Measurements from ENCODE around the gene OGA.

The OGA gene

GRCh38 chr10:101834341-101834740 lies 16.1 kb upstream of the OGA start:
- Histone ChIP-seq H3K9ac (ENCODE audit: low read depth, low read length) (no peak overlapping the region), H3K4me3 (ENCODE audit: low read depth, low read length) (no peak overlapping the region), H3K9me3 (ENCODE audit: control insufficient read depth, insufficient read depth, low read length) (no peaks in the 10 kb centered on the region), H3K27me3 (ENCODE audit: control insufficient read depth, insufficient read depth, low read length) (no peaks in the 10 kb centered on the region), H3K4me1 (ENCODE audit: control insufficient read depth, insufficient read depth, low read length) (peaks cover 9% of the 10 kb centered on the region), H3K27ac (ENCODE audit: low read depth, low read length) (no peak overlapping the region), H3K36me3 (ENCODE audit: control insufficient read depth, insufficient read depth, low read length) (no peaks in the 10 kb centered on the region)

DNA sequence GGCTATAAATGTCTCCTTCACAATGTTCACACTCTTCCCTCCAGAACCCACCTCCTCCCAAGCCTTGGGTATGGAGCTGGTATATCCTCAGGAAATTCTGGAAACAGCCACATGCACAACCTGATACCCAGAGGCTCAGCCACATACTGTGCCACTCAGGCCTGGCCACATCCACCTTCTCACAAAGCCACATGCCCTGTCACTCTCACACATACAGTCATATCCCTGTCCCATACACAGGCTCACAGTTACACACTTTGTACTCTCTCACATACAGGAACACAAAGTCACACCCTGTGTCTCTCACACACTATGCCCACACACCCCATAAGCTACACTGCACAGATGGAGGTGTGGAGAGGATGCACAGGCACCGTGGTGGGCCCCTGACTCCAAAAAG lies 15.2 kb upstream of the OGA start:
- no peak overlapping the region for H3K4me3 ChIP-seq (ENCODE audit: low read depth, low read length)
- H3K27me3 ChIP-seq (ENCODE audit: control insufficient read depth, insufficient read depth, low read length): no peaks in the 10 kb centered on the region
- no peaks in the 10 kb centered on the region for H3K9me3 ChIP-seq (ENCODE audit: control insufficient read depth, insufficient read depth, low read length)
- no peaks in the 10 kb centered on the region for H3K36me3 ChIP-seq (ENCODE audit: control insufficient read depth, insufficient read depth, low read length)
- peaks cover 4% of the 10 kb centered on the region; the same call in 1 of the 2 replicates for H3K4me1 ChIP-seq (ENCODE audit: control insufficient read depth, insufficient read depth, low read length)
- no peak overlapping the region for H3K9ac ChIP-seq (ENCODE audit: low read depth, low read length)
- H3K27ac ChIP-seq (ENCODE audit: low read depth, low read length): no peak overlapping the region

GRCh38 chr10:101832325-101832771 lies 14.1 kb upstream of the OGA start:
- Histone ChIP-seq H3K9me3 (ENCODE audit: control insufficient read depth, insufficient read depth, low read length) (no peaks in the 10 kb centered on the region), H3K4me1 (ENCODE audit: control insufficient read depth, insufficient read depth, low read length) (peaks cover 4% of the 10 kb centered on the region; the same call in 1 of the 2 replicates), H3K9ac (ENCODE audit: low read depth, low read length) (no peak overlapping the region), H3K27me3 (ENCODE audit: control insufficient read depth, insufficient read depth, low read length) (no peaks in the 10 kb centered on the region), H3K4me3 (ENCODE audit: low read depth, low read length) (no peak overlapping the region), H3K36me3 (ENCODE audit: control insufficient read depth, insufficient read depth, low read length) (0 out of 2 replicates have a peak, but pooled peaks cover 3% of the 10 kb centered on the region), H3K27ac (ENCODE audit: low read depth, low read length) (no peak overlapping the region)

GRCh38 chr10:101831169-101831811 lies 13.0 kb upstream of the OGA start:
- Histone ChIP-seq H3K4me3 (ENCODE audit: low read depth, low read length) (peak overlapping the region; percentile 64), H3K9ac (ENCODE audit: low read depth, low read length) (no peak overlapping the region), H3K27ac (ENCODE audit: low read depth, low read length) (peak overlapping the region; percentile 39), H3K36me3 (ENCODE audit: control insufficient read depth, insufficient read depth, low read length) (0 out of 2 replicates have a peak, but pooled peaks cover 3% of the 10 kb centered on the region), H3K9me3 (ENCODE audit: control insufficient read depth, insufficient read depth, low read length) (no peaks in the 10 kb centered on the region), H3K27me3 (ENCODE audit: control insufficient read depth, insufficient read depth, low read length) (no peaks in the 10 kb centered on the region), H3K4me1 (ENCODE audit: control insufficient read depth, insufficient read depth, low read length) (peaks cover 4% of the 10 kb centered on the region; the same call in 1 of the 2 replicates)

GRCh38 chr10:101830322-101831168 lies 12.3 kb upstream of the OGA start:
- Histone ChIP-seq H3K4me1 (ENCODE audit: control insufficient read depth, insufficient read depth, low read length) (peaks cover under 1% of the 10 kb centered on the region; the same call in 1 of the 2 replicates), H3K27ac (ENCODE audit: low read depth, low read length) (peak overlapping the region; percentile 42), H3K27me3 (ENCODE audit: control insufficient read depth, insufficient read depth, low read length) (no peaks in the 10 kb centered on the region), H3K4me3 (ENCODE audit: low read depth, low read length) (peak overlapping the region; percentile 64), H3K9ac (ENCODE audit: low read depth, low read length) (no peak overlapping the region), H3K9me3 (ENCODE audit: control insufficient read depth, insufficient read depth, low read length) (no peaks in the 10 kb centered on the region), H3K36me3 (ENCODE audit: control insufficient read depth, insufficient read depth, low read length) (0 out of 2 replicates have a peak, but pooled peaks cover 3% of the 10 kb centered on the region)

DNA sequence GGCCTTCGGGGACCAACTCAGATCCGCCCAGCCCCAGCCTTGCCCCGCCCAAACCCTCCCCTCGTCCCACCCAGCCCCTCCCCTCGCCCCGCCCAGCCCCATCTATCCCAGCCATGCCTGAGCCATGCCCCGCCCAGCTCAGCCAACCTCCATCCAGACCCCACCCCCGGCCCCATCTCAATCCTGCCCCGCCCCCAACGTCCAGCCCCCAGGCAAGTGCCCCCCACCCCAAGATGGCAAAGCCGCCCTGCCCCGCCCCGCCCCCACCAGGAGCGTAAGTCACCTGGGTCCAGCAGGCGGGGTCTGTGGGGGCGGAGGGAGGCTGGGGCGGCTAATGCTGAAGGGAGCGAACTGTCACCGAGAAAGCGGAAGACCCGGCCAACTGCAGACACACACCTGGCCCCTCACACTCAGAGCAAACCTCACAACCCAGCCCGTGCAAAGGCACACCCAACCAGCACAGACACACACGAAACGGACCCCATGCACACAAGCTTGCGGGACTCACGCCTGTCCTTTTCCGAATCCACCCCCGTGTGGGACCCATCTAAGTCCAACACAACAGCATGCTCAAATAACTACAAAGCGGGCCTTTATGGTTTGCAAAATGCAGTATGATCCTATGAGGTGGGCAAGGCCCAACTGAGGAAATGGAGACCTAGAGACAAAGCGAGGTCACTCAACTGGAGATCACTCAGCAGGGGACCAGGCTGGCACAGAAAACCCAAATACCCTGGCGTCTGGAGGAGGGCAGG lies 11.5 kb upstream of the OGA start:
- Histone ChIP-seq H3K27ac (ENCODE audit: low read depth, low read length) (peak overlapping the region; percentile 42), H3K9ac (ENCODE audit: low read depth, low read length) (no peak overlapping the region)

GRCh38 chr10:101828766-101829551 lies 10.7 kb upstream of the OGA start:
- Histone ChIP-seq H3K9ac (ENCODE audit: low read depth, low read length) (no peak overlapping the region), H3K36me3 (ENCODE audit: control insufficient read depth, insufficient read depth, low read length) (0 out of 2 replicates have a peak, but pooled peaks cover 3% of the 10 kb centered on the region), H3K9me3 (ENCODE audit: control insufficient read depth, insufficient read depth, low read length) (no peaks in the 10 kb centered on the region), H3K27me3 (ENCODE audit: control insufficient read depth, insufficient read depth, low read length) (no peaks in the 10 kb centered on the region), H3K4me3 (ENCODE audit: low read depth, low read length) (peak overlapping the region; percentile 55), H3K27ac (ENCODE audit: low read depth, low read length) (no peak overlapping the region), H3K4me1 (ENCODE audit: control insufficient read depth, insufficient read depth, low read length) (no peaks in the 10 kb centered on the region; the same call in 1 of the 2 replicates)

More for the DNA sequence above, 11.5 kb upstream of the OGA start:
- Histone ChIP-seq H3K9me3 (ENCODE audit: control insufficient read depth, insufficient read depth, low read length) (no peaks in the 10 kb centered on the region), H3K4me3 (ENCODE audit: low read depth, low read length) (peak overlapping the region; percentile 64), H3K4me1 (ENCODE audit: control insufficient read depth, insufficient read depth, low read length) (no peaks in the 10 kb centered on the region; the same call in 1 of the 2 replicates), H3K27me3 (ENCODE audit: control insufficient read depth, insufficient read depth, low read length) (no peaks in the 10 kb centered on the region), H3K36me3 (ENCODE audit: control insufficient read depth, insufficient read depth, low read length) (0 out of 2 replicates have a peak, but pooled peaks cover 3% of the 10 kb centered on the region)

DNA sequence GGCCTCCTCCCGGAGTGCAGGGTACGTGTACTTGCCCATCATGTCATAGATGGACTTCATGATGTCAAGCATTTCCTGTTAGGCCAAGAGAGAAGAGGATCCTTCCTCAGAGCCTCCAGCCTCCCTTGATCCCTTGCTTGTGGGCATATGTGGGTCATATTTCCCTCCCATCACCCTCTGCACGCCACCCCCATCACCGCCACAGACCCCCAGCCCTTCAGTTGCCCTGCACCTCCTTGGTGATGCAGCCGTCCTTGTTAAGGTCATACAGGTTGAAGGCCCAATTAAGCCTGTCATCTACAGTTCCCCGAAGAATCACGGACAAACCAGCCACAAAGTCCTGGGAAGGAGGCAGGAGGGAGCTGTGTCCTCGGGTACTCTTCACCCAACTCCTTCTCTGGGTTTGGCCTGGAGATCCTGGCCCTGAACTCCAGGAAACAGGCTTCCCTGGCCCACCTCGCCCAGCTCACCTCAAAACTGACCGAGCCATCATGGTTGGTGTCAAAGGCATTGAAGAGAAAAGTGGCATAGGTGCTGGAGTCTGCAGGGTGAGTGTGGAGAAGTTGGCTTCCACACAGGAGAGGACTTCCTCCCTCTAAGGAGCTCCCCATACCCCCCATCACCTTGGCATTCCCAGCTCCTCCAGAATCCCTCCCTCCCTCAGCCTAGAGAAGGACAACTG lies 9.8 kb upstream of the OGA start:
- Histone ChIP-seq H3K27ac (ENCODE audit: low read depth, low read length) (no peak overlapping the region), H3K36me3 (ENCODE audit: control insufficient read depth, insufficient read depth, low read length) (0 out of 2 replicates have a peak, but pooled peaks cover 3% of the 10 kb centered on the region), H3K9ac (ENCODE audit: low read depth, low read length) (no peak overlapping the region), H3K4me3 (ENCODE audit: low read depth, low read length) (no peak overlapping the region), H3K27me3 (ENCODE audit: control insufficient read depth, insufficient read depth, low read length) (no peaks in the 10 kb centered on the region), H3K9me3 (ENCODE audit: control insufficient read depth, insufficient read depth, low read length) (no peaks in the 10 kb centered on the region), H3K4me1 (ENCODE audit: control insufficient read depth, insufficient read depth, low read length) (no peaks in the 10 kb centered on the region; the same call in 1 of the 2 replicates)

DNA sequence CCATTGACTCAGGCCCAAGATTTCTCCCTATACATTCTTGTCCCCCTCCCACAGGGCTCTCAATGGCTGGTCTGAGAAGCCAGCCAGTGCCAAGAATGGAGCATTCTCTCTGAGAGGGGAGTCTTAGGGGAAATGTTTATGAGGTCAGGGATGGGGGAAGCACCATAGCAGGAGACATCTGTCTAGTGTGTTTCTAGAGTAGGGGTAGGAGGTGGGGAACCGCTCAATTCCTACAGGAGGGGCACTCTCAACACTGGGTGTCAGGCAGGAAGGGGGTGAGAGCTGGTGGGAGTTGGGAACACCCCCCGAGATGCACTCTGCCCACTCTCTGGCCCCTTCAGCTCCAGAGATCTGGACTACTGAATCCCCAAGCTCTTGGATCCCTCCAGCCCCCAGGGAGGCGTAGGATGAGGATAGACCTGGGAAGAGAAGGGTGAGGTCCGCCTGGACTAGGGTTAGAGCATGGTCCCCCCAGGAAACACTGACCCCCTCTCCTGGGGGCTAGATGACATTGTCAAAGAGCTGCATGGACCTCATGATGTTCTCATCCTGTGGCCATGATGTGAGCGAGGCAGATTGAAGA lies 8.7 kb upstream of the OGA start:
- H3K9me3 ChIP-seq (ENCODE audit: control insufficient read depth, insufficient read depth, low read length): no peaks in the 10 kb centered on the region
- no peaks in the 10 kb centered on the region; the same call in 1 of the 2 replicates for H3K4me1 ChIP-seq (ENCODE audit: control insufficient read depth, insufficient read depth, low read length)
- H3K27me3 ChIP-seq (ENCODE audit: control insufficient read depth, insufficient read depth, low read length): no peaks in the 10 kb centered on the region
- H3K27ac ChIP-seq (ENCODE audit: low read depth, low read length): no peak overlapping the region
- H3K4me3 ChIP-seq (ENCODE audit: low read depth, low read length): no peak overlapping the region
- 0 out of 2 replicates have a peak, but pooled peaks cover 3% of the 10 kb centered on the region for H3K36me3 ChIP-seq (ENCODE audit: control insufficient read depth, insufficient read depth, low read length)
- H3K9ac ChIP-seq (ENCODE audit: low read depth, low read length): no peak overlapping the region
